ENCODE data around the gene CDK19.

GRCh38 chr6:110795271-110795670, 20.0 kb downstream of the CDK19 start:
- TF ChIP-seq CTCF (IDR thresholded peaks at IDR 0.05) (no peak), EZH2phosphoT487 (IDR thresholded peaks at IDR 0.05) (no peak)
